Thyroid gland (tissue), 4 donors: Measurements from ENCODE around the gene VSTM2B. TPM values are rescaled to one million over a fixed set of nuclear protein-coding genes. Genes with fewer than 3 reads are reported as not detected.

Experiments used
- DNase-seq, 2 donors: peaks; one replicate each; pipeline ENCODE4 v3.0.0-alpha.2; 2019
- H3K27ac ChIP-seq, 3 donors: fragments of 200-600 bp; sonication (generic); 1 replicate in 2 of 3; 2 replicates in 1 of 3; pipeline ENCODE4 v1.5.1; 2016 to 2019; ENCODE audit warnings: mild to moderate bottlenecking in 1 of 3, moderate library complexity in 1 of 3
- H3K27me3 ChIP-seq: fragments of 200-600 bp; sonication (generic); one replicate; pipeline ENCODE4 v1.5.1; 2019
- H3K36me3 ChIP-seq, 2 donors: fragments of 200-600 bp; sonication (generic); one replicate each; pipeline ENCODE4 v1.5.1; 2016 to 2019
- H3K4me1 ChIP-seq, 2 donors: fragments of 200-600 bp; sonication (generic); one replicate each; pipeline ENCODE4 v1.5.1; 2017 to 2019
- H3K4me3 ChIP-seq, 3 donors: fragments of 200-600 bp; sonication (generic); replicated peaks in 1 of 3; 1 replicate in 2 of 3; 2 replicates in 1 of 3; pipeline ENCODE4 v1.5.1; 2016; ENCODE audit warnings: mild to moderate bottlenecking in 1 of 3
- H3K9me3 ChIP-seq: fragments of 200-600 bp; sonication (generic); one replicate; pipeline ENCODE4 v1.5.1; 2017
- CTCF ChIP-seq, 6 experiments: fragments of 200-600 bp in 3 of 6; fragments of 450-650 bp in 3 of 6; sonication (generic) in 3 of 6; IDR thresholded peaks; one replicate each; pipeline ENCODE4 v1.5.1; 2016 to 2019; ENCODE audit warnings: antibody characterized with exemption in 6 of 6, mild to moderate bottlenecking in 2 of 6, inconsistent platforms in 1 of 6, moderate library complexity in 1 of 6
- POLR2A ChIP-seq, 2 donors: fragments of 450-650 bp; IDR thresholded peaks; one replicate each; pipeline ENCODE4 v1.6.1; 2017; ENCODE audit warnings: antibody characterized with exemption in 2 of 2, mild to moderate bottlenecking in 2 of 2, moderate library complexity in 1 of 2
- WGBS, 2 donors: methylation state at CpG; one replicate each; pipeline ENCODE4 v1.1.5; 2017; 5-methylcytosine and 5-hydroxymethylcytosine counted together
- intact Hi-C: fragments of 100-400 bp; cut with DNase I; formaldehyde crosslinking; loops from one replicate; pipeline ENCODE4 v1.15.1; 2023
- total RNA-seq, 4 donors: library from RNA; depleted of rRNA; stranded (reverse); fragments of >200 nt; gene quantifications; one replicate each; pipeline ENCODE4 v1.2.3, GENCODE V29; 2016

VSTM2B gene
- total RNA-seq: not detected

GRCh38 chr19:29525901-29526729 lies at the start of gene VSTM2B:
Gene VSTM2B, plus strand, starts transcription at chr19:29525994. Its CDS starts 590 bp downstream, at chr19:29526584.
- Histone ChIP-seq H3K36me3 (no peaks in the 10 kb centered on the region), H3K27ac (no peak within 1 kb of the TSS), H3K4me1 (peaks cover 5 to 27% of the 10 kb centered on the region in 2 donors), H3K4me3 (no peak within 1 kb of the TSS), H3K27me3 (peaks cover 23% of the 10 kb centered on the region), H3K9me3 (no peaks in the 10 kb centered on the region)
- no peak for DNase-seq
- no peak for TF ChIP-seq POLR2A (IDR thresholded peaks at IDR 0.05)
- no peak for TF ChIP-seq CTCF (IDR thresholded peaks at IDR 0.05)
- intact Hi-C loops: no loop called here
- whole genome bisulfite sequencing, 2 donors: 0 to 5% methylated on average over 7 to 13 of the region's 104 CpGs

- no peaks in the 10 kb centered on the region for H3K36me3 ChIP-seq
- no peak overlapping the region for H3K4me3 ChIP-seq
- intact Hi-C loops: no loop called here
- H3K27ac ChIP-seq: no peak overlapping the region
- TF ChIP-seq CTCF (IDR thresholded peaks at IDR 0.05): no peak
- no peak for TF ChIP-seq POLR2A (IDR thresholded peaks at IDR 0.05)
- H3K9me3 ChIP-seq: no peaks in the 10 kb centered on the region
- H3K27me3 ChIP-seq: no peaks in the 10 kb centered on the region
- H3K4me1 ChIP-seq: no peaks in the 10 kb centered on the region
- WGBS, 2 donors: 41 to 58% methylated on average over 4 of the region's 4 CpGs
- DNase-seq: no peak
Observed at GRCh38 chr19:29476528-29476927, 49.3 kb upstream of the VSTM2B start.

- no peaks in the 10 kb centered on the region for H3K27me3 ChIP-seq
- H3K4me3 ChIP-seq: no peak overlapping the region
- H3K27ac ChIP-seq: no peak overlapping the region
- H3K9me3 ChIP-seq: no peaks in the 10 kb centered on the region
- H3K4me1 ChIP-seq: no peaks in the 10 kb centered on the region
- DNase-seq: no peak
- no peaks in the 10 kb centered on the region for H3K36me3 ChIP-seq
- no peak for TF ChIP-seq POLR2A (IDR thresholded peaks at IDR 0.05)
- TF ChIP-seq CTCF (IDR thresholded peaks at IDR 0.05): no peak
- intact Hi-C loops: no loop called here
- 79 to 87% methylated on average over 8 to 16 of the region's 16 CpGs for WGBS, 2 donors
Observed at GRCh38 chr19:29477831-29478577, 47.8 kb upstream of the VSTM2B start.

GRCh38 chr19:29478578-29479565 lies 46.9 kb upstream of the VSTM2B start:
- WGBS, 2 donors: 59 to 63% methylated on average over 17 to 30 of the region's 34 CpGs
- Histone ChIP-seq H3K36me3 (no peaks in the 10 kb centered on the region), H3K4me3 (no peak overlapping the region), H3K4me1 (no peaks in the 10 kb centered on the region), H3K9me3 (no peaks in the 10 kb centered on the region), H3K27me3 (no peaks in the 10 kb centered on the region), H3K27ac (no peak overlapping the region)
- no peak for TF ChIP-seq CTCF (IDR thresholded peaks at IDR 0.05)
- TF ChIP-seq POLR2A (IDR thresholded peaks at IDR 0.05): no peak
- intact Hi-C loops: no loop called here
- no peak for DNase-seq
